IMR-90 (cell line): ENCODE measurements around the gene C10orf62. TPM values are rescaled to one million over a fixed set of nuclear protein-coding genes. Genes with fewer than 3 reads are reported as not detected.

Source experiments
- ATAC-seq: fragments of 200-7000 bp; cut with Tn5 transposase; 2 replicates; pipeline ENCODE4 v1.9.1; 2020; ENCODE audit warnings: low read depth, mild to moderate bottlenecking, moderate library complexity
- BruUV-seq: library from RNA; stranded (reverse); fragments of 400-500 nt; replicated peaks from 2 replicates; lab custom pipeline; 2021; lab: Mats Ljungman, UMichigan
- CTCF ChIA-PET: fragments of 300-600 bp; formaldehyde crosslinking; extraction: SDS; loops from one replicate; lab custom pipeline; 2021; ENCODE audit warnings: antibody characterized with exemption; lab: Yijun Ruan, JAX
- POLR2A ChIA-PET: fragments of 300-600 bp; sonication (Branson Sonifier 250); formaldehyde crosslinking; loops from one replicate; lab custom pipeline; 2022; ENCODE audit warnings: antibody characterized with exemption; ENCODE audit not compliant: unreplicated experiment; lab: Charles Lee
- DNase-seq: peaks from one replicate; pipeline ENCODE4 v3.0.0; 2013
- H2AFZ ChIP-seq: replicated peaks from 2 replicates; pipeline ENCODE3; 2013; ENCODE audit warnings: low read length, mild to moderate bottlenecking; ENCODE audit not compliant: poor library complexity
- H2AK5ac ChIP-seq: 2 replicates; pipeline ENCODE4 v1.6.1; 2013; ENCODE audit warnings: low read depth, low read length, inconsistent platforms
- H2AK9ac ChIP-seq: replicated peaks from 2 replicates; pipeline ENCODE3; 2013; ENCODE audit warnings: mild to moderate bottlenecking, low read depth, low read length, moderate library complexity; ENCODE audit not compliant: poor library complexity
- H2BK120ac ChIP-seq: 2 replicates; pipeline ENCODE4 v1.6.1; 2013; ENCODE audit warnings: low read depth, low read length, inconsistent platforms
- H2BK15ac ChIP-seq: 3 replicates; pipeline ENCODE4 v1.6.1; 2013; ENCODE audit warnings: low read depth, low read length, inconsistent platforms
- H2BK20ac ChIP-seq: 2 replicates; pipeline ENCODE4 v1.6.1; 2013; ENCODE audit warnings: low read depth, mild to moderate bottlenecking, inconsistent platforms, low read length, moderate library complexity
- H2BK5ac ChIP-seq: 2 replicates; pipeline ENCODE4 v1.6.1; 2013; ENCODE audit warnings: mild to moderate bottlenecking, low read depth, low read length, inconsistent platforms; ENCODE audit not compliant: poor library complexity, severe bottlenecking
- H3K14ac ChIP-seq: replicated peaks from 2 replicates; pipeline ENCODE4 v1.6.1; 2013; ENCODE audit warnings: low read depth, low read length, inconsistent platforms
- H3K18ac ChIP-seq: 2 replicates; pipeline ENCODE4 v1.6.1; 2013; ENCODE audit warnings: low read depth, low read length, control low read depth
- H3K23ac ChIP-seq: 2 replicates; pipeline ENCODE4 v1.6.1; 2013; ENCODE audit warnings: low read depth, low read length, inconsistent platforms
- H3K27ac ChIP-seq: 2 replicates; pipeline ENCODE4 v1.5.1; 2013; ENCODE audit warnings: mild to moderate bottlenecking, control low read depth, low read length; ENCODE audit not compliant: insufficient read depth
- H3K27me3 ChIP-seq: 2 replicates; pipeline ENCODE4 v1.6.1; 2013; ENCODE audit warnings: low read length; ENCODE audit not compliant: control insufficient read depth, insufficient read depth
- H3K36me3 ChIP-seq: 2 replicates; pipeline ENCODE4 v1.6.1; 2013; ENCODE audit warnings: low read length, mixed read lengths; ENCODE audit not compliant: control insufficient read depth, insufficient read depth
- H3K4ac ChIP-seq: 2 replicates; pipeline ENCODE4 v1.6.1; 2013; ENCODE audit warnings: low read depth, low read length, inconsistent platforms
- H3K4me1 ChIP-seq: 2 replicates; pipeline ENCODE4 v1.6.1; 2013; ENCODE audit warnings: low read length, mixed read lengths; ENCODE audit not compliant: control insufficient read depth, insufficient read depth
- H3K4me2 ChIP-seq: 2 replicates; pipeline ENCODE4 v1.6.1; 2013; ENCODE audit warnings: low read depth, mild to moderate bottlenecking, control low read depth, low read length, moderate library complexity
- H3K4me3 ChIP-seq: 2 replicates; pipeline ENCODE4 v1.5.1; 2013; ENCODE audit warnings: low read depth, mild to moderate bottlenecking, control low read depth, low read length, moderate library complexity; ENCODE audit not compliant: insufficient read depth
- H3K56ac ChIP-seq: 2 replicates; pipeline ENCODE4 v1.6.1; 2013; ENCODE audit warnings: low read length, inconsistent platforms; ENCODE audit not compliant: insufficient read depth; ENCODE audit errors: extremely low read depth
- H3K79me1 ChIP-seq, 2 experiments: 2 replicates each; pipeline ENCODE4 v1.6.1; 2013; ENCODE audit warnings: low read length in 2 of 2, inconsistent platforms in 1 of 2, low read depth in 1 of 2
- H3K9ac ChIP-seq: 2 replicates; pipeline ENCODE4 v1.6.1; 2013; ENCODE audit warnings: low read depth, low read length, control low read depth
- H3K9me1 ChIP-seq: 2 replicates; pipeline ENCODE4 v1.6.1; 2013; ENCODE audit warnings: low read length, inconsistent platforms; ENCODE audit not compliant: insufficient read depth
- H3K9me3 ChIP-seq: 2 replicates; pipeline ENCODE4 v1.6.1; 2013; ENCODE audit warnings: low read length; ENCODE audit not compliant: control insufficient read depth, insufficient read depth
- H4K20me1 ChIP-seq: 2 replicates; pipeline ENCODE4 v1.6.1; 2013; ENCODE audit warnings: low read length, inconsistent platforms; ENCODE audit not compliant: insufficient read depth
- H4K5ac ChIP-seq: 2 replicates; pipeline ENCODE4 v1.6.1; 2013; ENCODE audit warnings: mild to moderate bottlenecking, low read depth, low read length, control low read depth
- H4K8ac ChIP-seq, 2 experiments: 2 replicates each; pipeline ENCODE4 v1.6.1; 2013; ENCODE audit warnings: low read depth in 2 of 2, low read length in 2 of 2, control low read depth in 1 of 2, inconsistent platforms in 1 of 2
- H4K91ac ChIP-seq: 2 replicates; pipeline ENCODE4 v1.6.1; 2013; ENCODE audit warnings: low read depth, low read length, inconsistent platforms; ENCODE audit not compliant: insufficient read depth
- BHLHE40 ChIP-seq: fragments of 150-350 bp; IDR thresholded peaks from 2 replicates; pipeline ENCODE4 v1.6.1; 2016; ENCODE audit warnings: mild to moderate bottlenecking, low read depth, low read length
- CEBPB ChIP-seq: IDR thresholded peaks from 2 replicates; pipeline ENCODE4 v1.6.1; 2012; ENCODE audit warnings: low read depth, low read length, improper control_type of control experiment
- CHD1 ChIP-seq: IDR thresholded peaks from 2 replicates; pipeline ENCODE4 v1.6.1; 2012; ENCODE audit warnings: low read depth, low read length, improper control_type of control experiment
- ELK1 ChIP-seq: fragments of 150-350 bp; IDR thresholded peaks from 2 replicates; pipeline ENCODE4 v1.6.1; 2016; ENCODE audit warnings: low read depth, mild to moderate bottlenecking, low read length, moderate library complexity, borderline replicate concordance
- FOS ChIP-seq: fragments of 150-350 bp; IDR thresholded peaks from 2 replicates; pipeline ENCODE4 v1.6.1; 2016; ENCODE audit warnings: low read depth, low read length
- MAFK ChIP-seq: IDR thresholded peaks from 2 replicates; pipeline ENCODE4 v1.6.1; 2012; ENCODE audit warnings: low read depth, low read length, improper control_type of control experiment
- MAZ ChIP-seq: IDR thresholded peaks from 2 replicates; pipeline ENCODE4 v1.6.1; 2012; ENCODE audit warnings: low read depth, mild to moderate bottlenecking, low read length, improper control_type of control experiment, moderate library complexity, borderline replicate concordance
- MXI1 ChIP-seq: IDR thresholded peaks from 2 replicates; pipeline ENCODE4 v1.6.1; 2012; ENCODE audit warnings: low read depth, mild to moderate bottlenecking, low read length, moderate library complexity, borderline replicate concordance
- NFE2L2 ChIP-seq: fragments of 150-350 bp; IDR thresholded peaks from 2 replicates; pipeline ENCODE4 v1.6.1; 2016; ENCODE audit warnings: low read depth, mild to moderate bottlenecking, low read length
- POLR2A ChIP-seq: IDR thresholded peaks from 2 replicates; pipeline ENCODE4 v1.6.1; 2012; ENCODE audit warnings: mild to moderate bottlenecking, low read depth, low read length
- RAD21 ChIP-seq: IDR thresholded peaks from 2 replicates; pipeline ENCODE4 v1.6.1; 2012; ENCODE audit warnings: low read length, improper control_type of control experiment
- RCOR1 ChIP-seq: IDR thresholded peaks from 2 replicates; pipeline ENCODE4 v1.6.1; 2012; ENCODE audit warnings: mild to moderate bottlenecking, low read length, improper control_type of control experiment; ENCODE audit not compliant: insufficient replicate concordance
- RFX5 ChIP-seq: IDR thresholded peaks from 2 replicates; pipeline ENCODE4 v1.8.0; 2012; ENCODE audit warnings: low read depth, mild to moderate bottlenecking, low read length, moderate library complexity
- SMC3 ChIP-seq: fragments of 150-350 bp; IDR thresholded peaks from 2 replicates; pipeline ENCODE4 v1.6.1; 2016; ENCODE audit warnings: low read depth, mild to moderate bottlenecking, antibody characterized with exemption, low read length, moderate library complexity
- USF2 ChIP-seq: fragments of 150-350 bp; IDR thresholded peaks from 2 replicates; pipeline ENCODE4 v1.6.1; 2017; ENCODE audit warnings: mild to moderate bottlenecking, antibody characterized with exemption, low read length, low read depth
- WGBS, 2 experiments: methylation state at CpG; one replicate each; pipeline versions ENCODE4 v1.1.5 to v1.1.7; 2013; ENCODE audit warnings: missing lambda C conversion rate in 2 of 2; ENCODE audit not compliant: insufficient read length in 1 of 2; ENCODE audit errors: extremely low coverage in 2 of 2; 5-methylcytosine and 5-hydroxymethylcytosine counted together
- dilution Hi-C: fragments of 300-500 bp; cut with HindIII; formaldehyde crosslinking; loops from one replicate; pipeline ENCODE4 v1.14.3; 2018; ENCODE audit warnings: low sequenced_read_pairs; ENCODE audit not compliant: unreplicated experiment
- in situ Hi-C: fragments of 300-500 bp; cut with MboI; formaldehyde crosslinking; loops from 3 replicates; pipeline ENCODE4 v1.14.3; 2019; ENCODE audit warnings: low sequenced_read_pairs, inconsistent platforms, mixed read lengths
- intact Hi-C: fragments of 100-400 bp; cut with micrococcal nuclease; formaldehyde crosslinking; loops from 2 replicates; pipeline ENCODE4 v1.10.0; 2022
- polyA plus RNA-seq, 3 experiments: library from polyadenylated mRNA; depleted of rRNA; stranded (reverse); fragments of >200 nt; gene quantifications; 2 replicates each; pipeline ENCODE4 v1.2.3, GENCODE V29; 2012; ENCODE audit warnings: low replicate concordance in 1 of 3
- total RNA-seq: library from RNA; depleted of rRNA; stranded (reverse); fragments of >200 nt; gene quantifications from 2 replicates; pipeline ENCODE4 v1.2.3, GENCODE V29; 2012
- TF ChIP-seq, protein P1 (sequence below): conservative IDR thresholded peaks from 2 replicates; pipeline ENCODE4 v1.5.1; 2012; ENCODE audit warnings: mild to moderate bottlenecking, low read depth, low read length, improper control_type of control experiment

The C10orf62 gene
- total and polyA plus RNA-seq, 2 of the 4 experiments (the other 2 are of a cell fraction): not detected

GRCh38 chr10:97627731-97628130 is 38.2 kb downstream of the C10orf62 start:
- no peaks in the 10 kb centered on the region for H3K27me3 ChIP-seq
- H3K56ac ChIP-seq: no peak overlapping the region
- no peaks in the 10 kb centered on the region for H4K20me1 ChIP-seq
- ChIA-PET POLR2A (interaction anchor here (1.0 kb wide), 1 partner anchor 14 kb away, joined by 3 read pairs; no protein-coding TSS in a partner anchor), CTCF (interaction anchor here (0.9 kb wide), 1 partner anchor 14 kb away, joined by 3 read pairs; no protein-coding TSS in a partner anchor)
- H3K18ac ChIP-seq: peak overlapping the region; percentile 90
- H3K79me1 ChIP-seq: peaks cover 2 to 17% of the 10 kb centered on the region in 2 experiments; a peak in 3 of 4 replicates
- no peaks in the 10 kb centered on the region for H3K36me3 ChIP-seq
- no peak overlapping the region for H2AK9ac ChIP-seq
- H4K91ac ChIP-seq: peak overlapping the region; percentile 48; the same call in 1 of the 2 replicates
- intact Hi-C loops: no loop called here
- in situ Hi-C loops: no loop called here
- no peak overlapping the region for H3K14ac ChIP-seq
- H3K4ac ChIP-seq: peak overlapping the region; percentile 48; the same call in 1 of the 2 replicates
- H2BK15ac ChIP-seq: no peak overlapping the region
- peak overlapping the region; percentile 67 for H4K5ac ChIP-seq
- no peak for TF ChIP-seq MAFK
- no peak for TF ChIP-seq MXI1
- no peak for TF ChIP-seq USF2
- TF ChIP-seq FOS: no peak
- TF ChIP-seq SMC3: no peak
- TF ChIP-seq POLR2A: no peak
- TF ChIP-seq, protein P1, sequence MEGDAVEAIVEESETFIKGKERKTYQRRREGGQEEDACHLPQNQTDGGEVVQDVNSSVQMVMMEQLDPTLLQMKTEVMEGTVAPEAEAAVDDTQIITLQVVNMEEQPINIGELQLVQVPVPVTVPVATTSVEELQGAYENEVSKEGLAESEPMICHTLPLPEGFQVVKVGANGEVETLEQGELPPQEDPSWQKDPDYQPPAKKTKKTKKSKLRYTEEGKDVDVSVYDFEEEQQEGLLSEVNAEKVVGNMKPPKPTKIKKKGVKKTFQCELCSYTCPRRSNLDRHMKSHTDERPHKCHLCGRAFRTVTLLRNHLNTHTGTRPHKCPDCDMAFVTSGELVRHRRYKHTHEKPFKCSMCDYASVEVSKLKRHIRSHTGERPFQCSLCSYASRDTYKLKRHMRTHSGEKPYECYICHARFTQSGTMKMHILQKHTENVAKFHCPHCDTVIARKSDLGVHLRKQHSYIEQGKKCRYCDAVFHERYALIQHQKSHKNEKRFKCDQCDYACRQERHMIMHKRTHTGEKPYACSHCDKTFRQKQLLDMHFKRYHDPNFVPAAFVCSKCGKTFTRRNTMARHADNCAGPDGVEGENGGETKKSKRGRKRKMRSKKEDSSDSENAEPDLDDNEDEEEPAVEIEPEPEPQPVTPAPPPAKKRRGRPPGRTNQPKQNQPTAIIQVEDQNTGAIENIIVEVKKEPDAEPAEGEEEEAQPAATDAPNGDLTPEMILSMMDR: no peak
- TF ChIP-seq RCOR1: no peak
- no peak for TF ChIP-seq CHD1
- TF ChIP-seq ELK1: no peak
- no peak for TF ChIP-seq RAD21
- TF ChIP-seq MAZ: no peak
- no peak for TF ChIP-seq BHLHE40
- no peak for TF ChIP-seq RFX5
- no peak for TF ChIP-seq NFE2L2
- no peak for TF ChIP-seq CEBPB
- no peak overlapping the region for H2AFZ ChIP-seq
- H2BK120ac ChIP-seq: peak overlapping the region; percentile 20; the same call in 1 of the 2 replicates
- H3K9ac ChIP-seq: no peak overlapping the region
- ATAC-seq: peak; percentile 28; the same call in 1 of the 2 replicates
- BruUV-seq: no TSS peak
- 63% methylated on average over 1 of the region's 4 CpGs; no CpG with 5 or more reads in 1 of the 2 experiments for WGBS, 2 experiments
- no peak for DNase-seq
- peak overlapping the region; percentile 8; the same call in 1 of the 2 replicates for H3K23ac ChIP-seq
- no peak overlapping the region for H3K4me3 ChIP-seq
- no peaks in the 10 kb centered on the region for H3K9me3 ChIP-seq
- peaks cover 13% of the 10 kb centered on the region for H3K9me1 ChIP-seq
- dilution Hi-C loops: no loop called here
- no peak overlapping the region for H4K8ac ChIP-seq
- H2BK5ac ChIP-seq: peak overlapping the region; percentile 22
- peak overlapping the region; percentile 16; the same call in 1 of the 2 replicates for H2AK5ac ChIP-seq
- no peak overlapping the region for H2BK20ac ChIP-seq
- peaks cover 17% of the 10 kb centered on the region for H3K4me1 ChIP-seq
- peak overlapping the region; percentile 76 for H3K4me2 ChIP-seq
- H3K27ac ChIP-seq: peak overlapping the region; percentile 83; the same call in 1 of the 2 replicates
